Panc1 (cell line): Measurements from ENCODE around the gene IQSEC1. TPM values are rescaled to one million over a fixed set of nuclear protein-coding genes. Genes with fewer than 3 reads are reported as not detected.

Experiments
- ATAC-seq: fragments of 200-7000 bp; cut with Tn5 transposase; 2 replicates; pipeline ENCODE4 v1.9.1; 2020; ENCODE audit warnings: mild to moderate bottlenecking, moderate library complexity
- BruUV-seq: library from RNA; stranded (reverse); fragments of 400-500 nt; replicated peaks from 2 replicates; lab custom pipeline; 2021; lab: Mats Ljungman, UMichigan
- CTCF ChIA-PET: fragments of 300-600 bp; sonication (Branson Sonifier 250); formaldehyde crosslinking; loops from one replicate; lab custom pipeline; 2022; ENCODE audit warnings: antibody characterized with exemption; lab: Charles Lee
- POLR2A ChIA-PET: fragments of 300-600 bp; sonication (Branson Sonifier 250); formaldehyde crosslinking; loops from one replicate; lab custom pipeline; 2022; ENCODE audit warnings: antibody characterized with exemption; lab: Charles Lee
- DNase-seq: peaks from one replicate; pipeline ENCODE4 v3.0.0-alpha.2; 2010; ENCODE audit warnings: low read depth, low spot score
- H3K27ac ChIP-seq: 2 replicates; pipeline ENCODE4 v1.5.1; 2011; ENCODE audit warnings: mild to moderate bottlenecking, low read length, inconsistent platforms
- H3K27me3 ChIP-seq: fragments of 200-500 bp; sonication (Bioruptor generic); 2 replicates; pipeline ENCODE4 v1.6.0; 2014; ENCODE audit warnings: low read length, inconsistent platforms; ENCODE audit not compliant: control insufficient read depth, insufficient read depth
- H3K36me3 ChIP-seq: fragments of 200-500 bp; sonication (Bioruptor generic); 2 replicates; pipeline ENCODE4 v1.5.1; 2014; ENCODE audit warnings: inconsistent platforms, mild to moderate bottlenecking, low read length, moderate library complexity; ENCODE audit not compliant: control insufficient read depth, insufficient read depth
- H3K4me1 ChIP-seq: 2 replicates; pipeline ENCODE4 v1.5.1; 2011; ENCODE audit warnings: inconsistent platforms, mild to moderate bottlenecking, low read length, moderate library complexity; ENCODE audit not compliant: control insufficient read depth, insufficient read depth
- H3K4me3 ChIP-seq, 2 experiments: 2 replicates each; pipeline ENCODE4 v1.5.1; 2011 to 2012; ENCODE audit warnings: low read depth in 2 of 2, low read length in 2 of 2, mild to moderate bottlenecking in 2 of 2, inconsistent platforms in 1 of 2, moderate library complexity in 1 of 2
- H3K9me3 ChIP-seq: fragments of 200-500 bp; sonication (Bioruptor generic); 2 replicates; pipeline ENCODE4 v1.5.1; 2014; ENCODE audit warnings: low read depth, mild to moderate bottlenecking, inconsistent platforms, low read length, moderate library complexity; ENCODE audit not compliant: control insufficient read depth, insufficient read depth
- POLR2AphosphoS5 ChIP-seq: IDR thresholded peaks from 2 replicates; pipeline ENCODE4 v1.6.1; 2012; ENCODE audit warnings: mild to moderate bottlenecking, low read depth, low read length, moderate library complexity
- SIN3A ChIP-seq: IDR thresholded peaks from 2 replicates; pipeline ENCODE4 v1.6.1; 2012; ENCODE audit warnings: low read depth, mild to moderate bottlenecking, low read length, moderate library complexity, borderline replicate concordance; ENCODE audit not compliant: insufficient read depth
- TCF7L2 ChIP-seq: IDR thresholded peaks from 2 replicates; pipeline ENCODE4 v1.6.1; 2011; ENCODE audit warnings: mild to moderate bottlenecking, low read depth, low read length, inconsistent platforms
- in situ Hi-C: cut with HindIII; loops from 2 replicates; pipeline ENCODE4 v1.10.0; 2016; ENCODE audit warnings: low sequenced_read_pairs, low pct_unique_long_range_greater_than_20kb
- intact Hi-C: fragments of 100-400 bp; cut with micrococcal nuclease; formaldehyde crosslinking; loops from one replicate; pipeline ENCODE4 v1.10.0; 2022; ENCODE audit not compliant: unreplicated experiment
- total RNA-seq: library from RNA; stranded (reverse); gene quantifications from one replicate; pipeline ENCODE4 v1.2.1, GENCODE V29; 2021; ENCODE audit not compliant: unreplicated experiment
- TF ChIP-seq, protein P1 (sequence below), 2 experiments: IDR thresholded peaks; 2 replicates each; pipeline ENCODE4 v1.6.1; 2011 to 2012; ENCODE audit warnings: low read depth in 2 of 2, control low read depth in 1 of 2, low read length in 1 of 2, mild to moderate bottlenecking in 1 of 2, moderate library complexity in 1 of 2; ENCODE audit not compliant: insufficient read depth in 1 of 2
- TF ChIP-seq, protein P2 (sequence below): fragments of 450-650 bp; IDR thresholded peaks from 2 replicates; pipeline ENCODE4 v1.5.1; 2017; ENCODE audit warnings: mild to moderate bottlenecking

IQSEC1 gene
- total RNA-seq, 1 experiment from 2014 or later, result 28.4 TPM

DNA sequence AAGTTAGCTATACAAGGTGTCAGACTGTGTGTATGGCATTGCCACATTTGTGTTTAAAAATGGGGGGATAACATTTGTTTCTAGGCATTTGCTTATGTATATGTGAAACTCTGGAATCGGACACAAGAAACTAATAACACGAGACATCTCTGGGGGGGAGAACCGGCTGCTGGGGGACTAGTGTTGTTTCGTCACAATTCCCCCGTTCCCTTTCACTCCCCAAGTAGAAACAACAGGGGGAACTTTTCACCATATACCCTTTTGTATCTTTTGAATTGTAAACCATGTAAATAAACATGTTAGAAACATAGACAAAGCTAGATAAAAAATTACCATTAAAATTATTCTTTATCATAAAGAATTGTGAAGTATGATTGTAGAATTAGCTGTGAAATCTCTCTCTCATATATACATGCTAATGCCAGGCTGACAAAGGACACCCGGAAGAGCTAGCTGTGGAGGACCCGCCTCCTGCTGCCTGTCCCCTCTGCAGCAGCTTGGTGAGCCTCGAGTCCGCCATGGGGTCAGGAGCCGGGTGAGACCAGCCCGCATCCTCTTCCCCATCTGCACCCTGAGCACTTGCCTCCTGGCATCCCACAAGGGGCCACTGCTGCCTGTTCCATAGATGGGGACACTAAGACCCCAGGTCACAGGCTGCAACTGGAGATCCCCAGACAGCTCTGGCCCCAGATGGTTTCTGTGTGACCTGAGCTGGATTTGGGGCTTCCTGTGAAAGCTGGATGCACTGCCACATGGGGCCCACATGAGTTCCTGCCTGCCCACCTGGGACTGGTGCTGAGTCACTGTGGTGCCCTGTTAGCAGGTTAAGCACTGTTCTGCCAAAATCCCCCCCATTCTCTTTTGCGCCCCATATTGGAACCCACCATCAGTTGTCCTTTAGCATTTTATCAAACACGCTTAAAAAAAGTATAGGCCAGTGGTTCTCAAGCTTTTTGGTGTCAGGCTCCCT lies 91.6 kb downstream of the IQSEC1 start:
- Histone ChIP-seq H3K27me3 (no peaks in the 10 kb centered on the region), H3K9me3 (no peaks in the 10 kb centered on the region), H3K27ac (no peak overlapping the region), H3K4me1 (no peaks in the 10 kb centered on the region; the same call in 1 of the 2 replicates), H3K36me3 (no peaks in the 10 kb centered on the region), H3K4me3 (no peak overlapping the region)
- ChIA-PET CTCF (no interaction called here), POLR2A (no interaction called here)
- in situ Hi-C loops, result no loop called here
- intact Hi-C loops, result no loop called here
- BruUV-seq, result no TSS peak
- DNase-seq, result no peak
- TF ChIP-seq TCF7L2 (no peak), POLR2AphosphoS5 (no peak), SIN3A (no peak)
- TF ChIP-seq, protein P1, sequence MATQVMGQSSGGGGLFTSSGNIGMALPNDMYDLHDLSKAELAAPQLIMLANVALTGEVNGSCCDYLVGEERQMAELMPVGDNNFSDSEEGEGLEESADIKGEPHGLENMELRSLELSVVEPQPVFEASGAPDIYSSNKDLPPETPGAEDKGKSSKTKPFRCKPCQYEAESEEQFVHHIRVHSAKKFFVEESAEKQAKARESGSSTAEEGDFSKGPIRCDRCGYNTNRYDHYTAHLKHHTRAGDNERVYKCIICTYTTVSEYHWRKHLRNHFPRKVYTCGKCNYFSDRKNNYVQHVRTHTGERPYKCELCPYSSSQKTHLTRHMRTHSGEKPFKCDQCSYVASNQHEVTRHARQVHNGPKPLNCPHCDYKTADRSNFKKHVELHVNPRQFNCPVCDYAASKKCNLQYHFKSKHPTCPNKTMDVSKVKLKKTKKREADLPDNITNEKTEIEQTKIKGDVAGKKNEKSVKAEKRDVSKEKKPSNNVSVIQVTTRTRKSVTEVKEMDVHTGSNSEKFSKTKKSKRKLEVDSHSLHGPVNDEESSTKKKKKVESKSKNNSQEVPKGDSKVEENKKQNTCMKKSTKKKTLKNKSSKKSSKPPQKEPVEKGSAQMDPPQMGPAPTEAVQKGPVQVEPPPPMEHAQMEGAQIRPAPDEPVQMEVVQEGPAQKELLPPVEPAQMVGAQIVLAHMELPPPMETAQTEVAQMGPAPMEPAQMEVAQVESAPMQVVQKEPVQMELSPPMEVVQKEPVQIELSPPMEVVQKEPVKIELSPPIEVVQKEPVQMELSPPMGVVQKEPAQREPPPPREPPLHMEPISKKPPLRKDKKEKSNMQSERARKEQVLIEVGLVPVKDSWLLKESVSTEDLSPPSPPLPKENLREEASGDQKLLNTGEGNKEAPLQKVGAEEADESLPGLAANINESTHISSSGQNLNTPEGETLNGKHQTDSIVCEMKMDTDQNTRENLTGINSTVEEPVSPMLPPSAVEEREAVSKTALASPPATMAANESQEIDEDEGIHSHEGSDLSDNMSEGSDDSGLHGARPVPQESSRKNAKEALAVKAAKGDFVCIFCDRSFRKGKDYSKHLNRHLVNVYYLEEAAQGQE (IDR thresholded peaks at IDR 0.05; ENCODE audit: insufficient read depth in 1 of 2, low read depth in 2 of 2, low read length in 1 of 2), result no peak
- TF ChIP-seq, protein P2, sequence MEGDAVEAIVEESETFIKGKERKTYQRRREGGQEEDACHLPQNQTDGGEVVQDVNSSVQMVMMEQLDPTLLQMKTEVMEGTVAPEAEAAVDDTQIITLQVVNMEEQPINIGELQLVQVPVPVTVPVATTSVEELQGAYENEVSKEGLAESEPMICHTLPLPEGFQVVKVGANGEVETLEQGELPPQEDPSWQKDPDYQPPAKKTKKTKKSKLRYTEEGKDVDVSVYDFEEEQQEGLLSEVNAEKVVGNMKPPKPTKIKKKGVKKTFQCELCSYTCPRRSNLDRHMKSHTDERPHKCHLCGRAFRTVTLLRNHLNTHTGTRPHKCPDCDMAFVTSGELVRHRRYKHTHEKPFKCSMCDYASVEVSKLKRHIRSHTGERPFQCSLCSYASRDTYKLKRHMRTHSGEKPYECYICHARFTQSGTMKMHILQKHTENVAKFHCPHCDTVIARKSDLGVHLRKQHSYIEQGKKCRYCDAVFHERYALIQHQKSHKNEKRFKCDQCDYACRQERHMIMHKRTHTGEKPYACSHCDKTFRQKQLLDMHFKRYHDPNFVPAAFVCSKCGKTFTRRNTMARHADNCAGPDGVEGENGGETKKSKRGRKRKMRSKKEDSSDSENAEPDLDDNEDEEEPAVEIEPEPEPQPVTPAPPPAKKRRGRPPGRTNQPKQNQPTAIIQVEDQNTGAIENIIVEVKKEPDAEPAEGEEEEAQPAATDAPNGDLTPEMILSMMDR, result no peak
- no peak for ATAC-seq

DNA sequence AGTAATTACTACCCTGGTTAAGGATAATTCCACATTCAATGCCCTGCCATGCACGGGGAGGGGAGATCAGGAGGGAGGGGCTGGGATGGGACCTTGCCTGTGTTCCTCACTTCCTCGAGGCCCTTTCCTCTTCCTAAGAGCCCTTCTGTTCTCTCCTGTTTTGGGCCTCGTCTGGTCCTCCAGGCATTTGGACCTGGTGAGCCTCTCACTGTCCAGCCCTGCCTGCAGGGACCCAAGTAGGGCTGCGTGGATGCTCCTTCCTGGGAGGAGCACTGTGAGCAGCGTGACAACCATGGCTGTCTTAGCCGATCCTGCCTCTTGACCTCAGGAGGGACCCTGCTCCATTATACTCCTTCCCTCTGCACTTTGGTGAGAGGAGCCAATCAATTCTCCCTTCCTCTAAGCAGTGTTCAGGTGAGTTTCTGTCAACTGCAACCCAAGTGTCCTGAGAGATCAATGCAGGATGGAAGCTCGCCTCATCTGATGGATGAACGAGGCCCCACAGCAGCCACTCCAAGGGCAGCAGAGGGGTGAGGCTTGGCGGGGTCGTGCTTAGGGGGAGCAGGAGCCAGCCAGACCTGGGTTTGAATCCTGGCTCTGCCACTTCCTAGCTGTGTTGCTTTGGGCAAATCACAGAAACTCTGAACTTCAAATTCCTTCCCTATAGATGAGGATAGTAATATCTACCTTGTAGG lies 92.5 kb downstream of the IQSEC1 start:
- Histone ChIP-seq H3K36me3 (no peaks in the 10 kb centered on the region), H3K4me3 (no peak overlapping the region), H3K27me3 (no peaks in the 10 kb centered on the region), H3K9me3 (no peaks in the 10 kb centered on the region), H3K4me1 (no peaks in the 10 kb centered on the region; the same call in 1 of the 2 replicates), H3K27ac (no peak overlapping the region)
- POLR2A ChIA-PET, result no interaction called here
- no peak for DNase-seq
- in situ Hi-C loops (no loop called here), intact Hi-C loops (no loop called here)
- CTCF ChIA-PET, result interaction anchor here (0.6 kb wide), 1 partner anchor 158 kb away, joined by 4 read pairs; no protein-coding TSS in a partner anchor
- BruUV-seq, result no TSS peak
- ATAC-seq, result no peak
- TF ChIP-seq SIN3A, result no peak
- no peak for TF ChIP-seq POLR2AphosphoS5
- TF ChIP-seq, protein P1 (IDR thresholded peaks at IDR 0.05; ENCODE audit: insufficient read depth in 1 of 2, low read depth in 2 of 2, low read length in 1 of 2), result no peak
- TF ChIP-seq, protein P2, result no peak
